RWPE2 (cell line): ENCODE data around the gene GGA2.

ENCODE experiments used
- ATAC-seq: fragments of 200-7000 bp; cut with Tn5 transposase; 3 replicates; pipeline ENCODE4 v1.9.1; 2021; ENCODE audit warnings: low read depth
- DNase-seq: peaks from one replicate; pipeline ENCODE4 v3.0.0-alpha.2; 2020; ENCODE audit warnings: low spot score
- H3K27ac ChIP-seq: fragments of 450-650 bp; 2 replicates; pipeline ENCODE4 v1.5.1; 2017; ENCODE audit warnings: mild to moderate bottlenecking; ENCODE audit not compliant: poor library complexity, severe bottlenecking
- H3K27me3 ChIP-seq: fragments of 250-450 bp; sonication (Bioruptor Pico); 2 replicates; pipeline ENCODE4 v1.5.1; 2021; ENCODE audit warnings: mild to moderate bottlenecking, moderate library complexity; ENCODE audit not compliant: insufficient read depth, poor library complexity, severe bottlenecking
- H3K36me3 ChIP-seq: fragments of 250-450 bp; sonication (Bioruptor Pico); 2 replicates; pipeline ENCODE4 v1.5.1; 2020; ENCODE audit warnings: low read depth, mild to moderate bottlenecking, moderate library complexity
- H3K4me1 ChIP-seq: fragments of 250-450 bp; sonication (Bioruptor Pico); 2 replicates; pipeline ENCODE4 v1.5.1; 2021; ENCODE audit warnings: mild to moderate bottlenecking, moderate library complexity; ENCODE audit not compliant: insufficient read depth, poor library complexity, severe bottlenecking
- H3K4me3 ChIP-seq: fragments of 250-450 bp; sonication (Bioruptor Pico); 2 replicates; pipeline ENCODE4 v1.5.1; 2021; ENCODE audit warnings: mild to moderate bottlenecking, moderate library complexity; ENCODE audit not compliant: severe bottlenecking
- H3K9me3 ChIP-seq: fragments of 250-450 bp; sonication (Bioruptor Pico); 2 replicates; pipeline ENCODE4 v1.5.1; 2021; ENCODE audit warnings: mild to moderate bottlenecking, moderate library complexity; ENCODE audit not compliant: severe bottlenecking
- CTCF ChIP-seq: fragments of 450-650 bp; IDR thresholded peaks from one replicate; pipeline ENCODE4 v1.5.1; 2017; ENCODE audit warnings: mild to moderate bottlenecking, moderate library complexity; ENCODE audit not compliant: poor library complexity, severe bottlenecking

GGA2 gene

DNA sequence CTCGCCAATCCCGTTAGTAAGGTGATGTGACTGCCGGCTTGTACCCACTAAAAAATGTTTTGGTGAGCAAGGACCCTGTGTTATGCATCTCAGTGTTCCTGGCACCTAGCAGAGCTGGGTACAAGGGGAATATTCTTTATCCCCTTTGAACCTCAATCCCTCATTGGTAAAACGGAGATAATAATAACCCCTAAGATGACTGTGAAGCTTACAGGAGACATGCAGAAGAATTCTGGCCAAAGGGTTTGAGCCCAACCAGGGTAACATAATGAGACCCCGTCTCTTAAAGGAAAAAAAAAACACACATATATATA lies 896 bp downstream of the GGA2 start:
- DNase-seq (no peak), ATAC-seq (no peak)
- Histone ChIP-seq H3K9me3 (no peaks in the 10 kb centered on the region), H3K27me3 (no peaks in the 10 kb centered on the region), H3K4me3 (peak overlapping the region; percentile 64), H3K36me3 (no peaks in the 10 kb centered on the region), H3K27ac (no peak overlapping the region), H3K4me1 (peaks cover 8% of the 10 kb centered on the region)
- no peak for TF ChIP-seq CTCF

GRCh38 chr16:23508589-23509440 lies 1.5 kb downstream of the GGA2 start:
- peak overlapping the region; percentile 64 for H3K4me3 ChIP-seq
- TF ChIP-seq CTCF: no peak
- H3K9me3 ChIP-seq: no peaks in the 10 kb centered on the region
- H3K4me1 ChIP-seq: peaks cover 13% of the 10 kb centered on the region
- DNase-seq (no peak), ATAC-seq (peak; percentile 6; the same call in 2 of the 3 replicates)
- no peak overlapping the region for H3K27ac ChIP-seq
- no peaks in the 10 kb centered on the region for H3K36me3 ChIP-seq
- H3K27me3 ChIP-seq: no peaks in the 10 kb centered on the region

DNA sequence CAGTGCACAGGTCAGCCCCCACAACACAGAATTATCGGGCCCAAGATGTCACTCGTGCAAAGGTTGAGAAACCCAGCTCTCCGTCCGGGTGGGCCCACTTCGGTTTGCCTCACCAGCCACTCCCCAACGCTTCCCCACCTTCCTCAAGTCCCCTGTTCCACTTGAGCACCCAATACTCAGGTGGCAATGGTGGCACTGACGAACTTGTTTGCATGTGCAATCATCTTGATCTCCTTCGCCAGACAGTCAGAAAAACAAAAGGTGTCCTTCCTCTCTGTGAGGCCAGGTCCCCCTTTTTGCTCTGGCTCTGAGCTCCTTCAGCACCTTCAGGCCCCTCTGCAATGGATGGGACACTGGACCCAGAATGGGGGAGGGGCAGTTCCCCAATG lies 3.7 kb downstream of the GGA2 start:
- H3K4me1 ChIP-seq: peaks cover 13% of the 10 kb centered on the region
- H3K27me3 ChIP-seq: no peaks in the 10 kb centered on the region
- ATAC-seq (no peak), DNase-seq (no peak)
- no peak overlapping the region for H3K27ac ChIP-seq
- no peak overlapping the region for H3K4me3 ChIP-seq
- H3K9me3 ChIP-seq: no peaks in the 10 kb centered on the region
- TF ChIP-seq CTCF: no peak
- no peaks in the 10 kb centered on the region for H3K36me3 ChIP-seq

DNA sequence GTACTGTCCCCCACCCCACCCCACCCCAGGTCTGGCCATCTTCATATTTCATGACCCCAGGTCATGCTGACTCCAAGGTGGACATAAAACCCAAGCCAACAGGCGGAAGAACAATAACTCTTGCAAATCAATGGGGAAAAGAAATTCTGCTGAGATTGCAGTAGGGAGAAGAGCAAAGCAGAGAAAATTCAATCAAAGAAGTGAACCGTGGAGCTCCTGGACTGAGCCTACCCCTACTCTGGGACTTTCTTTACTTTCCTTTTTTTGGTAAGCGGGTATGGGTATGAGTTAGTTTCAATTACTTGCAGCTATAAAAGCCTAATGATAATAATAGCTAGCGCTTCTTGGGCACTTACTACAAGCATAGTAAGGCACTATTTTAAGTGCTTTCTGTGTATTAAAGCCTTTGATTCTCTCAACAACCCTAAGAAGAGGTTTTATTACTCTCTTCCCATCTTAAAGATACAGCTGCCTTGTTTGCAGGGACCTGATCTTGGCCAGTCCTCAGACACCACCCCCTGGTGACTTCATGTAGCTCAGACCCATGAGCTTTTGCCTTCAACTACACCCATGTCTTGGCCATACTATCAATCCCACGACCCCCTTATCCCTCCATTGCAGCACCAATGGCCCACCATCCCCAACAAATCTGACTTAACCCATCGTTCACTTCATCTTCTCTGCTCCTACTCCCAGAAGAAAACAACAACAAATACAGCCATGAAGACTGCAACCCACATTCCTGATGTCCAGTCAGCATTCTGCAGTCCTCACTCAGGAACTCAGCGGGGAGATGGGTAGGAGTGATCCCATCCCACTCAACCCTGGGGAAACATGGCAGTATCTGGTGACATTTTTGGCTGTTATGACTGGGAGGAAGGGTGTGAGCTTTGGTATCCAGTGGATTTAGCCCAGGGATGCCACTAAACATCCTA lies 4.4 kb downstream of the GGA2 start:
- H3K27me3 ChIP-seq: no peaks in the 10 kb centered on the region
- H3K4me1 ChIP-seq: peaks cover 19% of the 10 kb centered on the region
- H3K27ac ChIP-seq: no peak overlapping the region
- no peaks in the 10 kb centered on the region for H3K36me3 ChIP-seq
- no peak overlapping the region for H3K4me3 ChIP-seq
- ATAC-seq (no peak), DNase-seq (no peak)
- TF ChIP-seq CTCF: no peak
- no peaks in the 10 kb centered on the region for H3K9me3 ChIP-seq
